Measurements from ENCODE around the gene MAPK10.

DNA sequence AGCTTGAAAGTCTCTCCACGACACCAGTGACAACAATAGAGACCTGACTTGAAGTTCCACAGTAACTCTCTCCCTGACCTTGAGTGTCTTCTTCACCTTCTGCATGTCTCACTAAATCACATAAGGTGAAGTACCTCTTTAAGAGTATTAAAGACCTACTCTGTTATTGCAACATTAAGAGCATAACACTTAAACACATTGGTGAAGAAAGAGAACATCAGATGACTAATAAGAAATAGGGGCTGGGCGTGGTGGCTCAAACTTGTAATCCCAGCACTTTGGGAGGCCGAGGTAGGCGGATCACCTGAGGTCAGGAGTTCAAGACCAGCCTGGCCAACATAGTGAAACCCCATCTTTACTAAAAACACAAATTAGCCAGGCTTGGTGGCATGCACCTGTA, 33.9 kb upstream of the MAPK10 start:
- TF ChIP-seq, protein P1, sequence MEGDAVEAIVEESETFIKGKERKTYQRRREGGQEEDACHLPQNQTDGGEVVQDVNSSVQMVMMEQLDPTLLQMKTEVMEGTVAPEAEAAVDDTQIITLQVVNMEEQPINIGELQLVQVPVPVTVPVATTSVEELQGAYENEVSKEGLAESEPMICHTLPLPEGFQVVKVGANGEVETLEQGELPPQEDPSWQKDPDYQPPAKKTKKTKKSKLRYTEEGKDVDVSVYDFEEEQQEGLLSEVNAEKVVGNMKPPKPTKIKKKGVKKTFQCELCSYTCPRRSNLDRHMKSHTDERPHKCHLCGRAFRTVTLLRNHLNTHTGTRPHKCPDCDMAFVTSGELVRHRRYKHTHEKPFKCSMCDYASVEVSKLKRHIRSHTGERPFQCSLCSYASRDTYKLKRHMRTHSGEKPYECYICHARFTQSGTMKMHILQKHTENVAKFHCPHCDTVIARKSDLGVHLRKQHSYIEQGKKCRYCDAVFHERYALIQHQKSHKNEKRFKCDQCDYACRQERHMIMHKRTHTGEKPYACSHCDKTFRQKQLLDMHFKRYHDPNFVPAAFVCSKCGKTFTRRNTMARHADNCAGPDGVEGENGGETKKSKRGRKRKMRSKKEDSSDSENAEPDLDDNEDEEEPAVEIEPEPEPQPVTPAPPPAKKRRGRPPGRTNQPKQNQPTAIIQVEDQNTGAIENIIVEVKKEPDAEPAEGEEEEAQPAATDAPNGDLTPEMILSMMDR (conservative IDR thresholded peaks at IDR 0.05; ENCODE audit: low read depth, low read length), result no peak
- TF ChIP-seq EZH2 (IDR thresholded peaks at IDR 0.05; ENCODE audit: borderline replicate concordance, low read depth, low read length, poor library complexity, severe bottlenecking), result no peak
